Stimulated activated CD4-positive, alpha-beta T cell treated with anti-CD3 and anti-CD28 coated beads, TNF-alpha, amount 100 ng/mL, for 1 hour (primary cell): ENCODE measurements around the gene ADARB2.
"Not testable (repeated sequence)": the region's sequence is repeated elsewhere in the genome, so short reads cannot be mapped to it uniquely, and the experiment has no call there.

Experiments used
- DNase-seq, 3 donors: peaks; one replicate each; pipeline ENCODE4 v3.0.0-alpha.2; 2020; ENCODE audit warnings: low read depth in 3 of 3, low spot score in 1 of 3

Gene ADARB2

GRCh38 chr10:1247598-1248261, 489.6 kb downstream of the ADARB2 start:
- DNase-seq: no peak

DNA sequence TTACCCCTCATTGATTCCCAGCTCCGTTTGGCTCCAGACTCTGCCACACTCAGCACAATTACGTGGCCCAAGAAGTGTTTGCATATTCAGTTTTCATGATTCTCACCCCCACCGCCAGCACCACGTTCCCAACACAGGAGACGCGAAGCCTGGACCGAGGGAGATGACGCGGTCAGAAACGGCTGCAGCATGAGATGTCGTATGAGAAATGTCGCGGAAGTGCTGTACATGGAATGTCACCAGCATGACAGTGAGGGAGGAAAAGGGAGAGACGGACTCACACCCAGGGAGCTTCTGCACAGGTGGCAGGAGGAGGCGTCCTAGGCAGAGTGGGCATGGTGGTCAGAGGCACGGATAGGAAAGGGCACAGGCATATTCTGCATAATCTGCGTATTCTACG, 492.8 kb downstream of the ADARB2 start:
- no peak for DNase-seq

DNA sequence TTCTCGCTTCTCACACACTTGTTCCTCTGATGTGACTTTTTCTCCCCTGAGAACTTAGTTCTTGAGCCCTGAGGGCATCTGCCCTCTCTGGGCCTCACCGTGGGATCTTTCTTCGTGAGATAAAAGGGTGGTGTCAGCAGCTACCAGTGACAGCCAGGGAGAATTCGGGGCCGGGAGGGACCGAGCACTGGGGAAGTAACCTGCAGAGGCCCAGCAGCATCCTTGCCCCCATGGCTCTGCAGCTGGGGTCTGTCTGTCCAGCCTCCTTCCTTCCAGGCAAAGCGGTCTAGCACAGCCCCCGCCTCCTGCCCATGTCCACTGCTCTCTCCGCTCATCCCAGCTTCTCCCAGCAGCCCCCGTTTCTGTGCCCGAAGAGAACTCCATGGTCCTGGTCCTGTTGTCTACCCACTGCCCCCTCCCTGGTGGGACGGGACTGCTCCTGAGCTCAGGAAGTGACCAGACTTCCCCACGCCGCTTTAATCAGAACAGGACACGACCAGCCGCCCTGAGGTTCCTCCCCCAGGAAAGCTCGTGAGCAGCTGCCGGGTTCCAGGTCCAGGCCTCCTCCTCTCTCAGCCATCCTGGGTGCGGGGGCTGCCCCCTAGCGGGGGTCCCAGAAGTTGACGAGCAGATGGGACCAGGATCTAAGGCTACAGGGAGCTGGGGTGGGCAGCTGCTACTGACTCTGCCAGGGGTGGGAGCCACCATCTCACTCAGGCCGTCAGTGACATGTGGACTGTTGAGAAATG, 493.7 kb downstream of the ADARB2 start:
- DNase-seq: no peak

DNA sequence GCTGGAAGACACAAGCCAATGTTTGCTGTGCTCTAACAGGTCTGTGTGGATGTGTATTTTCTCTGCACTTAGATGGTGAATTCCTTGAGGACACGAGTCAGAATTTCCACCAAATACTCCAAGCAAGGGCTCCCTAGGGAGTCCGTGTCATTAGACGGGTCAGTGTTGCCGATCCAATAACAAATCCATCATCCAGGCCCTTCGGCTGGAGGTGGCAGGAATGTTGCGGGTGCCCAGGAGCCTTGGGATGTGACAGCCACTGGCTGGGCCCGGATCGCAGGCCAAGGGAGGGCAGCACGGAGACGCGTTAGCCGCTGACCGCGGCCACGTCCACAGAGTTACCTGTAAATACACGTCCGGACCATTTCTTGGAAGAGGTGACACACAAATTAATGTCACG, 494.4 kb downstream of the ADARB2 start:
- DNase-seq: no peak

- DNase-seq: no peak
Measured at GRCh38 chr10:1241973-1242935, 495.1 kb downstream of the ADARB2 start.

DNA sequence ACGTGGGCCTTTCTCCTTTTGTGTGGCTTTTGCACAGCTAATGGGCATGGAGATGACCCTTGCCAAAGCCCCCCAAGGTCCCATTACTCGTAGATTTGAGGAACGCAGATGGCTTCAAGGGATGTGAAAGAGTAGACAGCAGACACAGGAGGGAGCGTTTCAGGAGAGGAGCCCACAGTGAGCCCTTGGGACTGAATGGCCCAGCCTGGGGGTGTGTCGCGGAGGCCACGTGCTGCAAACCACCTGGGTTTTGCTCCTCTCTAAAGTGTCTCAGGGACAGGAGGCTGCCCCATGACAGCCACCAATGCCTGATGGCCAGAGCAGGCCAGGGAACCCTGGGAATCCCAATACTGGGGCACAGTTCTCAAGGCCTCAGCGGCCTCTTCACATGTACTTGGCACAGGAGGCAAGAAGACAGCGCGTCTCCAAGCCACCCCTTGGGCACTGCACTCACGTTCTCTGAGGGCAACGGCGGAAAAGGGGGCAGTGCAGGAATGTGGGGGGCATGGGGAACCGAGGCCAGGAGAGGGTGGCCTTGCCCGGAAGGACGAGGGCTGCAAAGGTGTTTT, 495.9 kb downstream of the ADARB2 start:
- no peak for DNase-seq

DNA sequence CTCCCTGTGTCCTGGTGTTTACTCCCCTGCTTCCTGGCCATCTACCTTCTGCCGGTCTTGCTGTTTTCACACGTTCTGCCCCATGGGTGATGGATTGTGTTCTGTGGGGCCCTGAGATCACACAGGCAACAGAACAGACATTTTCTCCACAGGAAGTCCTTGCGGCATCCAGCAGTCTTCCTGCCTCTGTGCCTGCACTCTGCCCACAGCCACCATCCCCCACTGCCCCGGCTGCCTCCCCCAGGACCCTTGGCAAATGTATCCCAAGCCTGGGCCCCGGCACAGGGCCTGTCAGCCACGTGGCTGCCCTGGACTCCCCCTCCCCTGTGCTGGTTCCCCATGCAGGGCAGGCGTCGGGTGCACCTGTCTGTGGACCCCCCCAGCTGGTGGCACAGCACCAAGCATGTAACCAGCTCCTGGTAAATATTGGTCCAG, 497.0 kb downstream of the ADARB2 start:
- DNase-seq: no peak

- DNase-seq: no peak
Measured at GRCh38 chr10:1233031-1233430, 504.3 kb downstream of the ADARB2 start.

- DNase-seq: no peak
Measured at GRCh38 chr10:1232164-1232911, 505.0 kb downstream of the ADARB2 start.

DNA sequence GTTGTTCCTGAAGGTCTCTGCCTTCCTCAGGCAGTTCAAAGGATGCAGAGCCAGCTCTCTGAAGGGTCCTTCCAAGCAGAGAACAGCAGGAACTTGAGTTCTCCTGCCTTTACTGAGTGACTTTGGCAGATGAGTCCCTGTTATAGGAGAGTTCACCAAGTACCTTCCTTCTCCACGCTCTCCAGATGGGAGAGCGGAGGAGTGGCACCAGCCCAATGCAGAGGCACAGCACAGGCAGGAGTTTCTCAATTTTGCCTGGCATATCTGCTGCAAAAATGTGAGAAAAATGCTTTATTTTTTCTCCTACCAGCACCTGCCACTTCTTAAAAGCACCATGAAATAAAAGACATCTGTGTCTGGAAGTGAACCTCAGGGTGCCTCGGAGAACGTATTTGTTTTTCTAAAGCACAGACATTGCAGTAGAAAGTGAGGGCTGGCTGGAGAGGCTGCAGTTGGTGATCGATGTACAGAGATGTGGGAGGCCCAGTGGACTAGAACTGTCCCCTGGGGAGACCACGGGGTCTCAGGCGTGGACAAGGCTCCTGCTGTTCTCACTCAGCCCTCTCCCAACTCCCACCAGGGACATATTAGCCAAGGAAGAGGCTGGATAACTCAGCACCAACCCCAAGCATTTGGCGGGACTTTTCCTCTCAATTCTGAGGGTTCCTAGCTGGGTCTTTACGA, 506.6 kb downstream of the ADARB2 start:
- DNase-seq: no peak

- DNase-seq: no peak
Measured at GRCh38 chr10:1230138-1230537, 507.2 kb downstream of the ADARB2 start.

DNA sequence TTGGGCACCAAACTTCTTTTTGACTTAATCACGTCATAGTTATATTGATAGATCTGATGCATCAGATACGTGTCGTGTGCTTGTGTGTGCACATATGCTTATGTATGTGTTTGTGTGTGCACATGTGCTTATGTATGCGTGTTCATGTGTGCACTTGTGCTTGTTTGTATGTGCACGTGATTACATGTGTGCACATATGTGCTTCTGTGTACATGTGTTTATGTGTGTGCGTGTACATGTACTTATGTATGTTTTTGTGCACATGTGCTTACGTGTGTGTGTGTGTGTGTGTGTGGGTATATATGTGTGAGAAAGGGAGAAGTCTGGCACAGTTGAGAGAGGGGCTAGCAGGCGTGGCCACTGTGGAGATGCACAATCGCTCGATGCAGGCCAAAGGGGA, 507.8 kb downstream of the ADARB2 start:
- DNase-seq: no peak

GRCh38 chr10:1229116-1229515, 508.2 kb downstream of the ADARB2 start:
- no peak for DNase-seq

- DNase-seq: no peak
Measured at GRCh38 chr10:1228467-1228975, 508.8 kb downstream of the ADARB2 start.

DNA sequence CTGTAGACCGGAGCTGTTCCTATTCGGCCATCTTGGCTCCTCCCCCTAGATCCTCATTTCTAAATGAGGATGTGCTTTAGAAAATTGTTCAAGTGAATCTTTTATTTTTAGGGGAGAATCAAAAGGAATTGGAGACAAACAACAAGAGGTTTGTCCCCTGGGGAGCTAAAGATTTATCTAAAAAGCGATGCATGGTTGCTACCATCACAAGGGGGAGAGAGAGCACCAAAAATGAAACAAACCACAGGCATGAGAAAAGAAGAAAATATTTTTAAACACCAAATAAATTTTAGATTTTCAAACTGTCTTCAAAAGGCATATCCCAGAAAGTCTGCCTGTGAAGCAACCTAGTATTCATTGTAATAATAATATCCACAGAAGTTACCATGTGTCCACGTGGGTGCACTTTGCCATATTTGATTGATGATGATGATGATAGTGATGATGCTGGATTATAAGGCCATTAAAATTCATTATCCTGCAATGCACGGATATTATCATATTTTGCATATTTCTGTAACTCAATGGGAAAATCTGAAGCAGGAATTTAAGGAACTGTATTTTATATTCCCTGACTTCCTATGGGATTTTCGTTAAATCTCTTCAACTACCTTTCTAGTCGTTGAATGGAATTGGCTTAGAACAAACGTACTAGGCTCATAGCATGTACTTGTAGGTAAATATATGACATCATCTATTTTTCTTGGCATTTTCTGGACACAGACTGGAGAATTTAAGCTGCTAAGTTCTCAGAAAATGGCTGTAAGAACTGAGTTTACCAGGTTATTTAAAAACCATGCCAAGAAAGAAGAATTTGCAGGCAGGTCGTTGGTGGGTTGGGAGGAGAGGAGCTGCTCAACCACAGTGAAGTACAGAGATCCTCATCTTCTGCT, 509.6 kb downstream of the ADARB2 start:
- no peak for DNase-seq

GRCh38 chr10:1226907-1227306, 510.4 kb downstream of the ADARB2 start:
- not testable (repeated sequence) for DNase-seq

- not testable (repeated sequence) for DNase-seq
Measured at GRCh38 chr10:1219874-1220273, 517.5 kb downstream of the ADARB2 start.

DNA sequence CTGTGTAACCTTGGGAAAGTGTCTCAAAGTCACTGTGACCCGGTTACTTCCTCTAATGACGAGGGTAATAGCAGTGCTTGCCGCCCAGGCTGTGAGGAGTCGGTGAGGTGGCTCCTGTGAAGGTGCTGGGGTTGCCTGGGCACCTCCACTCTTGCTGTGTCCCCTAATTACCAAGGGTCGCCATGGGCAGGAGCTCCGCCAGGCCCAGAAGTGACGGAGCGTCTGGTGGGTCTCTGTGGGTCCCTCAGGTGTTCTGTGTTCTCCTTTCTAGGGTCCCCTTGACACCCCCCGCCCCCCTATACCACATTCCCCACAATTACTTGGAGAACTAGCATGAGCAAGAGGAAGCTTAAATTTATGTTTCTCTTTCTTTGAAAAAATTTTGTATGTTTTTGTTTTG, 519.7 kb downstream of the ADARB2 start:
- DNase-seq: no peak

DNA sequence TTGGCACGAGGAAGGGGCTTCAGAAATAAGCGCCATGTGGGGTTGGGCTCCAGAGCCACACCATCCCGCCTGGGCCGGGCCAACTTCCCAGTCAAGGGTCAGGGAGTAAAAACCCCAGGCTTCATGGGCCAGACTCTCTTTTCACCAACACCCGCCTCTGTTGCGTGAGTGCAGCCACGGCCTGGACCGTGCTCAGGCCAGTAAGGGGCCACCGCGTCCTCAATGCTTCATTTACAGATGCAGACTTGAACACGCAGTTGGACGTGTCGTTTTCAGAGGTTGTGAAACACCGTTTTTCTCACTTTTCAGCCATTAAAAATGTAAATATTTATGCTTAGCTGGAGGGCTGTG, 520.1 kb downstream of the ADARB2 start:
- DNase-seq: no peak
